Measurements from ENCODE around the gene DNAH8. TPM values are rescaled to one million over a fixed set of nuclear protein-coding genes. Genes with fewer than 3 reads are reported as not detected.

Gene DNAH8
- polyA plus RNA-seq, 3 donors: not detected

DNA sequence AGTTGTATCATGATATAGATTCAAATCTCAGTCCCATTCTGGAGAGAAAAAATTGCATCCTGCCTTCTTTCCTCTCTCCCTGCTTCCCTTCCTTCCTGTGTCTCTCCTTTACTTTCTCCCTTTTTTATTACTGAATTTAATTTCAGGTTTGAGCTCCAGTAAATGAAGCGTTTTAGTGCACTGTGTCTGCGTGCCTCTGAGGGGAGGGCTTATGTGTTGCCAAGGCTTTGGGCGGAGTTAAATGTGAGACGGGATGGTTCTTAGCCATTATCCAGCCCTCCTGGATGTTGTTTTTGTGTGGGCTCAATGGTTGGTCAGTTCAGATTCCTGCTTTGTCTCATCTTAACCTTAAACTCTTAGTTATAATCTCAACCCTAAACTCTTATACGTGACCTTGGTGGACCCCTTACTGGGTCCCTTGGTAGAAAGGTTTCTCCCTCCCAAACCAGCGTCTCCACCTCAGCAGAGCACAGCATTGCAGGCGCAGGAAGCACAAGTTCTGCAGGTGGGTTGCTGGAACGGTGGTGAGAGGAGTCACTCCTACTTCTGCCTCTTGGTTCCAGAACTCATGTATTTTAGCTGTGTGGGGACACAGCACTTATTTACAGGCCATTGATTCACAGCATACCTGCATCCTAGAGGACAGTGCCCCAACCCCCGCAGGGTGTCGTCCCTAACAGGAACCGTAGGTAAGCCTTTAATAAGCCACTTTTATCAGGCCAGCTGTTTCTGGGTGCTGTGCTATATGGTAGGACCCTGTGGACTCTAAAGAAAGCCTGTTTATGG, 68.5 kb downstream of the DNAH8 start:
- H3K4me1 ChIP-seq (ENCODE audit: control insufficient read depth in 1 of 2, insufficient read depth in 2 of 2, low read length in 2 of 2): no peaks in the 10 kb centered on the region
- H3K36me3 ChIP-seq (replicated peaks in 1 of 2; ENCODE audit: control insufficient read depth in 1 of 2, insufficient read depth in 2 of 2, low read length in 2 of 2): no peaks in the 10 kb centered on the region
- H2AFZ ChIP-seq (ENCODE audit: insufficient read depth, low read depth, low read length, poor library complexity, severe bottlenecking): no peak overlapping the region
- no peak overlapping the region for H3K4me3 Mint-ChIP-seq
- no peaks in the 10 kb centered on the region for H3K36me3 Mint-ChIP-seq
- H3K9me3 ChIP-seq (replicated peaks in 1 of 2; ENCODE audit: control insufficient read depth in 1 of 2, insufficient read depth in 1 of 2, low read length in 2 of 2): no peaks in the 10 kb centered on the region
- no peaks in the 10 kb centered on the region for H4K20me1 ChIP-seq (ENCODE audit: insufficient read depth, low read length)
- intact Hi-C loops (cut with micrococcal nuclease): no loop called here
- no peak for DNase-seq
- H3K79me2 ChIP-seq (ENCODE audit: insufficient read depth, low read length): no peaks in the 10 kb centered on the region
- no peak overlapping the region for H3K27ac ChIP-seq (ENCODE audit: low read depth in 1 of 2, low read length in 2 of 2)
- no peak overlapping the region for H3K4me2 ChIP-seq (replicated peaks; ENCODE audit: extremely low read depth, low read length, poor library complexity, severe bottlenecking)
- no peak overlapping the region for H3K9ac ChIP-seq (ENCODE audit: insufficient read depth, low read length, poor library complexity, severe bottlenecking)
- H3K4me1 Mint-ChIP-seq: no peaks in the 10 kb centered on the region
- H3K27ac Mint-ChIP-seq: no peak overlapping the region
- 95% methylated on average over 7 of the region's 11 CpGs for WGBS (ENCODE audit: insufficient coverage)
- no peaks in the 10 kb centered on the region for H3K27me3 ChIP-seq (ENCODE audit: control insufficient read depth in 2 of 2, insufficient read depth in 2 of 2, low read length in 2 of 2)
- TF ChIP-seq CTCF (IDR thresholded peaks at IDR 0.05): no peak
- peaks cover 0 to 3% (median 0%) of the 10 kb centered on the region in 7 donors for H3K9me3 Mint-ChIP-seq
- H3K4me3 ChIP-seq (replicated peaks in 1 of 3; ENCODE audit: low read depth in 2 of 3, low read length in 3 of 3): no peak overlapping the region
- H3K27me3 Mint-ChIP-seq (ENCODE audit: low read depth in 3 of 3): peaks cover 0 to 6% (median 2%) of the 10 kb centered on the region in 3 donors

GRCh38 chr6:38784506-38785235, 69.6 kb downstream of the DNAH8 start:
- no peak overlapping the region for H2AFZ ChIP-seq (ENCODE audit: insufficient read depth, low read depth, low read length, poor library complexity, severe bottlenecking)

More at GRCh38 chr6:38784506-38785235, 69.6 kb downstream of the DNAH8 start:
- no peak overlapping the region for H3K4me2 ChIP-seq (replicated peaks; ENCODE audit: extremely low read depth, low read length, poor library complexity, severe bottlenecking)
- H3K9me3 ChIP-seq (replicated peaks in 1 of 2; ENCODE audit: control insufficient read depth in 1 of 2, insufficient read depth in 1 of 2, low read length in 2 of 2): no peaks in the 10 kb centered on the region
- no peak overlapping the region for H3K4me3 ChIP-seq (replicated peaks in 1 of 3; ENCODE audit: low read depth in 2 of 3, low read length in 3 of 3)
- H3K9ac ChIP-seq (ENCODE audit: insufficient read depth, low read length, poor library complexity, severe bottlenecking): no peak overlapping the region
- no peaks in the 10 kb centered on the region for H3K4me1 ChIP-seq (ENCODE audit: control insufficient read depth in 1 of 2, insufficient read depth in 2 of 2, low read length in 2 of 2)
- TF ChIP-seq CTCF (IDR thresholded peaks at IDR 0.05): no peak
- Mint-ChIP-seq H3K9me3 (peaks cover 0 to 3% (median 0%) of the 10 kb centered on the region in 7 donors), H3K4me1 (no peaks in the 10 kb centered on the region), H3K4me3 (no peak overlapping the region), H3K27me3 (ENCODE audit: low read depth in 3 of 3) (peaks cover 0 to 6% (median 2%) of the 10 kb centered on the region in 3 donors), H3K27ac (no peak overlapping the region), H3K36me3 (no peaks in the 10 kb centered on the region)
- no peak for DNase-seq
- no peaks in the 10 kb centered on the region for H3K36me3 ChIP-seq (replicated peaks in 1 of 2; ENCODE audit: control insufficient read depth in 1 of 2, insufficient read depth in 2 of 2, low read length in 2 of 2)
- no peaks in the 10 kb centered on the region for H4K20me1 ChIP-seq (ENCODE audit: insufficient read depth, low read length)
- H3K27me3 ChIP-seq (ENCODE audit: control insufficient read depth in 2 of 2, insufficient read depth in 2 of 2, low read length in 2 of 2): no peaks in the 10 kb centered on the region
- H3K27ac ChIP-seq (ENCODE audit: low read depth in 1 of 2, low read length in 2 of 2): no peak overlapping the region
- intact Hi-C loops (cut with micrococcal nuclease): no loop called here
- no CpG with 5 or more reads among the region's 2 CpGs for WGBS (ENCODE audit: insufficient coverage)
- H3K79me2 ChIP-seq (ENCODE audit: insufficient read depth, low read length): no peaks in the 10 kb centered on the region

All from CD14-positive monocyte (primary cell).